Colonic mucosa (tissue), 4 donors: ENCODE measurements around the gene LRRC4B. TPM values are rescaled to one million over a fixed set of nuclear protein-coding genes. Genes with fewer than 3 reads are reported as not detected.

Experiments
- DNase-seq: peaks from one replicate; pipeline ENCODE4 v3.0.0-alpha.2; 2020
- H3K27ac ChIP-seq: fragments of 200-600 bp; one replicate; pipeline ENCODE4 v1.8.0; 2021
- H3K27me3 ChIP-seq: fragments of 200-600 bp; one replicate; pipeline ENCODE4 v1.8.0; 2021
- H3K36me3 ChIP-seq: fragments of 200-600 bp; one replicate; pipeline ENCODE4 v1.8.0; 2021
- H3K4me1 ChIP-seq: fragments of 200-600 bp; one replicate; pipeline ENCODE4 v1.8.0; 2021; ENCODE audit warnings: mild to moderate bottlenecking
- H3K4me3 ChIP-seq: fragments of 200-600 bp; one replicate; pipeline ENCODE4 v1.8.0; 2021
- H3K9ac ChIP-seq, 2 donors: one replicate each; pipeline ENCODE4 v1.7.0; 2013; ENCODE audit warnings: control low read depth in 2 of 2, low read depth in 2 of 2, low read length in 2 of 2
- H3K9me3 ChIP-seq: fragments of 200-600 bp; one replicate; pipeline ENCODE4 v1.8.0; 2021
- intact Hi-C: fragments of 100-400 bp; cut with DNase I; formaldehyde crosslinking; loops from one replicate; pipeline ENCODE4 v1.14.1; 2022
- total RNA-seq, 2 donors: library from RNA; stranded (reverse); fragmentation: NEBNext Ultra II Directional in 1 of 2; extraction: Animal tissue kit (Norgen Biotek cat#: 25700) in 1 of 2; gene quantifications; one replicate each; pipeline ENCODE4 v1.2.1, GENCODE V29; 2021
- TF ChIP-seq, protein P1 (sequence below): fragments of 200-600 bp; IDR thresholded peaks from one replicate; pipeline ENCODE4 v1.8.0; 2022; ENCODE audit warnings: antibody characterized with exemption, mild to moderate bottlenecking
- donor health status: healthy.
- donor health status: DM: no; HTN: no; CAD: no.
- donor health status: DM: no; HTN: no; CAD: no.

Gene LRRC4B
- total RNA-seq, 2 donors from 2014 or later, result 1.1 TPM

- no peak overlapping the region for H3K27ac ChIP-seq
- DNase-seq, result no peak
- TF ChIP-seq, protein P1, sequence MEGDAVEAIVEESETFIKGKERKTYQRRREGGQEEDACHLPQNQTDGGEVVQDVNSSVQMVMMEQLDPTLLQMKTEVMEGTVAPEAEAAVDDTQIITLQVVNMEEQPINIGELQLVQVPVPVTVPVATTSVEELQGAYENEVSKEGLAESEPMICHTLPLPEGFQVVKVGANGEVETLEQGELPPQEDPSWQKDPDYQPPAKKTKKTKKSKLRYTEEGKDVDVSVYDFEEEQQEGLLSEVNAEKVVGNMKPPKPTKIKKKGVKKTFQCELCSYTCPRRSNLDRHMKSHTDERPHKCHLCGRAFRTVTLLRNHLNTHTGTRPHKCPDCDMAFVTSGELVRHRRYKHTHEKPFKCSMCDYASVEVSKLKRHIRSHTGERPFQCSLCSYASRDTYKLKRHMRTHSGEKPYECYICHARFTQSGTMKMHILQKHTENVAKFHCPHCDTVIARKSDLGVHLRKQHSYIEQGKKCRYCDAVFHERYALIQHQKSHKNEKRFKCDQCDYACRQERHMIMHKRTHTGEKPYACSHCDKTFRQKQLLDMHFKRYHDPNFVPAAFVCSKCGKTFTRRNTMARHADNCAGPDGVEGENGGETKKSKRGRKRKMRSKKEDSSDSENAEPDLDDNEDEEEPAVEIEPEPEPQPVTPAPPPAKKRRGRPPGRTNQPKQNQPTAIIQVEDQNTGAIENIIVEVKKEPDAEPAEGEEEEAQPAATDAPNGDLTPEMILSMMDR, result no peak
- no peak overlapping the region for H3K4me3 ChIP-seq
- H3K9ac ChIP-seq, result no peak overlapping the region
- no peaks in the 10 kb centered on the region for H3K9me3 ChIP-seq
- H3K27me3 ChIP-seq, result no peaks in the 10 kb centered on the region
- intact Hi-C loops, result no loop called here
- no peaks in the 10 kb centered on the region for H3K36me3 ChIP-seq
- no peaks in the 10 kb centered on the region for H3K4me1 ChIP-seq
Observed at GRCh38 chr19:50548191-50549058, 19.8 kb downstream of the LRRC4B start.

DNA sequence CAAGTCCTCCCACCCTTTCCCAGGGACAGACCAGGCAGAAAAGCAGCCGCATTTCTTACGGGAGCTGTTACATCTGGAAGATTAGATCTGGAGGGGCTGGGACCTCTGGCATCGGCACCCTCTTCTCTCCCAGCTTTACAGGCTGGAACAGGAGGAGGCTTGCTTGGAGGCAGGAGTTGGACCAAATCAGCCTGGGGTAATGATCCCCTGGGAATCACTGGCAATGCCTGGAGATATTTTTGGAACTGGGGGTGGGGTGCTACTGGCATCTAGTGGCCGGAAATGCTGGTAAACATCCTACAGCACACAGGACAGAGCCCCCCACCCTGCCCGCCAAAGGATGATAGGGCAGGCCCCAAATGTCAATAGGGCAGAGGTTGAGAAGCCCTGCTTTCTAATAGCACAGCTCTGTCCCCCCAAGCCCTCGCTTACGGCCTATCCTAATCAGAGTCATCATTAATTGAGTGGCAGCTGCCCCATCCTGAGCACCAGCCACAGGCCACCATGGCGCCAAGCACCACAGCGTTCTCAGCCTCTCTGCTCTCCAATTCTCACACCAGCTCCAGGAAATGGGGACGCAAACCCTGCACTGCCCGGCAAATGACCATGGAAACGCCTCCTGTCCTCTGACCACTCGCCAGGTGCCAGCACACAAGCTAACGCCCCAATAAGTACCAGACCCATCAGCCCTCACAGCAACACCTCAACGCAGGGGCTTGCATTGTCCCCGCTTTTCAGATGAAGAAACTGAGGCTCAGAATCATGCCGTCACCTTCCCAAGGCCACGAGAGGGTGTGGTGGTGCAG, 20.6 kb downstream of the LRRC4B start:
- H3K27ac ChIP-seq, result no peak overlapping the region
- H3K4me3 ChIP-seq, result no peak overlapping the region
- intact Hi-C loops, result no loop called here
- H3K27me3 ChIP-seq, result no peaks in the 10 kb centered on the region
- H3K9me3 ChIP-seq, result no peaks in the 10 kb centered on the region
- no peaks in the 10 kb centered on the region for H3K4me1 ChIP-seq
- TF ChIP-seq, protein P1, result no peak
- no peak overlapping the region for H3K9ac ChIP-seq
- DNase-seq, result no peak
- no peaks in the 10 kb centered on the region for H3K36me3 ChIP-seq

- H3K27me3 ChIP-seq, result no peaks in the 10 kb centered on the region
- intact Hi-C loops, result no loop called here
- DNase-seq, result no peak
Observed at GRCh38 chr19:50546527-50547221, 21.6 kb downstream of the LRRC4B start.

GRCh38 chr19:50542943-50543342, 25.3 kb downstream of the LRRC4B start:
- H3K27me3 ChIP-seq, result no peaks in the 10 kb centered on the region
- H3K36me3 ChIP-seq, result no peaks in the 10 kb centered on the region
- intact Hi-C loops, result no loop called here
- H3K4me3 ChIP-seq, result no peak overlapping the region
- no peak for DNase-seq
- H3K9ac ChIP-seq, result no peak overlapping the region
- H3K9me3 ChIP-seq, result no peaks in the 10 kb centered on the region
- H3K4me1 ChIP-seq, result no peaks in the 10 kb centered on the region
- no peak overlapping the region for H3K27ac ChIP-seq
- TF ChIP-seq, protein P1, result no peak

More at GRCh38 chr19:50546527-50547221, 21.6 kb downstream of the LRRC4B start:
- Histone ChIP-seq H3K27ac (no peak overlapping the region), H3K9ac (no peak overlapping the region), H3K9me3 (no peaks in the 10 kb centered on the region), H3K4me1 (no peaks in the 10 kb centered on the region), H3K4me3 (no peak overlapping the region), H3K36me3 (no peaks in the 10 kb centered on the region)
- TF ChIP-seq, protein P1, result no peak

DNA sequence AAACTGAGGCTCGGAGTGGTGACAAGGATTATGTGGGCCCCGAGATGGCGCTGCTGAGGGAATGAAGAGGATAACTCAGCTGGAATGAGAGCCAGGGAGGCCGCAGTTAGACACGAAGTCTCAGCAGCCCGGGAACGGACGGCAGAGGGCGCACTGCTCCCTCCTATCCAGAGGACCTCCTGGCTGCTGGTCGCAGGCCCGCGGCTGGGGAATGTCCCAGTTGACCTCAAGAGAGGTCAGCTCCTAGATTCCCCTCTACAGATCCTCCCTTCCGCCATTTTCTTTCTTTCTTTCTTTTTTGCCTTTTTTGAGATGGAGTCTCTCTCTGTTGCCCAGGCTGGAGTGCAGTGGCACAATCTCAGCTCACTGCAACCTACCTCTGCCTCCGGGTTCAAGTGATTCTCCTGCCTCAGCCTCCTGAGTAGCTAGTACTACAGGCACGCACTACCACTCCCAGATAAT, 30.4 kb downstream of the LRRC4B start:
- intact Hi-C loops, result loop anchor here (5.0 kb wide), 1 partner anchor 245 kb away; no protein-coding TSS in a partner anchor

More for the DNA sequence above, 30.4 kb downstream of the LRRC4B start:
- Histone ChIP-seq H3K9ac (no peak overlapping the region), H3K4me3 (no peak overlapping the region), H3K36me3 (no peaks in the 10 kb centered on the region), H3K4me1 (no peaks in the 10 kb centered on the region), H3K9me3 (no peaks in the 10 kb centered on the region), H3K27me3 (no peaks in the 10 kb centered on the region), H3K27ac (no peak overlapping the region)
- DNase-seq, result peak; percentile 81
- TF ChIP-seq, protein P1, result peak; percentile 67
